Stimulated activated naive CD4-positive, alpha-beta T cell treated with Interleukin-2 at 50 U/mL for 16 hours (primary cell): ENCODE data around the gene ZNF22.
"Not testable (repeated sequence)": the region's sequence is repeated elsewhere in the genome, so short reads cannot be mapped to it uniquely, and the experiment has no call there.

Source experiments
- DNase-seq: peaks from one replicate; lab custom pipeline; 2025; lab: John Stamatoyannopoulos, UW

Gene ZNF22

DNA sequence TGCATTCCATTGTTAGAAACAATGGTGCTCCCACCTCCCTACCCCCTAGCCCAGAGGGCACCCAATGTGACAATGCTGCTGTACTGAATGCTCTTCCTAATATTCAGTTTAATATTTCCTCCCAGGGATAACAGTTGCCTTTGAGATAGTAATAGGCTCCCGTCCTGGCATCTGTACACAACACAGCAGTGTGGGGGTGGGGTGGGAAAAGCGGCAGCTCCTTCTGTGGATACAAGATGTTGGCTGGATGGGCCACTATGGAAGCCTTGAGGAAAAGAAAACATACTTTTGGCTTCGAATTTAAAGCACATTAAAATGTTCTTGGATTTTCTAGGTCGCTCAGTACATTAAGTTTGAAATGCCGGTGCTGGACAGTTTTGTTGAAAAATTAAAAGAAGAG lies 9.2 kb upstream of the ZNF22 start:
- DNase-seq, result no peak

DNA sequence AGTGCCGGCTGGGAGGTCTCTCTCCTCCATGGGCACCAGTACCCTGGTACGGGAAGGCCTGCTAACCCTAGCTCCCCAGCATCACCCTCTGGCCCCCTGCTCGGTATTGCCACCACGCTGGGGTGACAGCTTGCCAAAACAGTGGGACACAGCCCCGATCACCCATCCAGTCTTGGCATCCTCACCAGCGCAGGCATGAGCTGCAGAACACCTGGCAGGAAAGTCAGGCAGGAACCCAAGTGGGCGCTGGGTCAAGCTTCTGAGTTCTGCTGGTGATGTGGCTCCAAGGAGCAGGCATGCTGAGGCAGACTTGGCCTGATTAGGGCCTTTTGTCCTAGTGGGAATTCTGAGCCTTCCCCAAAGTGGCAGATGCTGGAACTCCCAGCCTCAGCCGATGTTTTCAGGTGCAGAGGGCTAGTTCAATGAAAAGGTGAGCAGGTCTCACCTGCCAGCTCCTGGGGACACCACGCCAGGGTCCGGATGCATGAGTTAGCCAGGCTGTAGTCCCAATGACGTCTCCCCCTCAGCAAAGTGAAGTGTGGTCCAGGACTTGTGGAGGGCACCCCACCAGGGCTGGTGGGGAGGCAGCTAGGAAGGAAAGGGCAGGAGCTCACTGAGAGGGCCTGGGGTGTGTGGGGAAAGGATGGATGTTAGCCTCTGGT lies 8.5 kb upstream of the ZNF22 start:
- DNase-seq, result no peak

DNA sequence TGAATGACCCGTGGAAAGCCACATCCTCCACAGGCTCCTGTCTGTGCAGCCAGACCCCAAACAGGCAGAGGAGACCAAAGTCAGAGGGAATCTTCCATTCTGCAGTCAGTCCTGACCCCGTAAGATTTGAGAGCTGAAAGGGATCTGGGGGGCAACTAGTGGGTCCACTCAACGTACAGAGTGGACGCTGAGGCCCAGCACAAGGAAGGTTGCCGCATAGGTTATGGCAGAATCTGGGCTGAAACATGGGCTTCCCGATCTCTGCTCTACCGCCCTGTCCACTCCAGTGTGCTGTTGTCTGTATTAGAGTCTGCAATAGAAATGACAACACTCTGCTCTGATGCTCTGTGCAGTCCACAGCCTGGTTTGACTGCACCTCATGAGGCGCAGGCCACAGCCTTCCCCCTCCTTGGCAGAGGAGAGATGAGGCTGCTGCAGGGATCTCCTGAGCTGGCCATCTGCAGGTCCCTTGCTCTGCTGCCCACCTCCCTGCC lies 7.9 kb upstream of the ZNF22 start:
- no peak for DNase-seq

DNA sequence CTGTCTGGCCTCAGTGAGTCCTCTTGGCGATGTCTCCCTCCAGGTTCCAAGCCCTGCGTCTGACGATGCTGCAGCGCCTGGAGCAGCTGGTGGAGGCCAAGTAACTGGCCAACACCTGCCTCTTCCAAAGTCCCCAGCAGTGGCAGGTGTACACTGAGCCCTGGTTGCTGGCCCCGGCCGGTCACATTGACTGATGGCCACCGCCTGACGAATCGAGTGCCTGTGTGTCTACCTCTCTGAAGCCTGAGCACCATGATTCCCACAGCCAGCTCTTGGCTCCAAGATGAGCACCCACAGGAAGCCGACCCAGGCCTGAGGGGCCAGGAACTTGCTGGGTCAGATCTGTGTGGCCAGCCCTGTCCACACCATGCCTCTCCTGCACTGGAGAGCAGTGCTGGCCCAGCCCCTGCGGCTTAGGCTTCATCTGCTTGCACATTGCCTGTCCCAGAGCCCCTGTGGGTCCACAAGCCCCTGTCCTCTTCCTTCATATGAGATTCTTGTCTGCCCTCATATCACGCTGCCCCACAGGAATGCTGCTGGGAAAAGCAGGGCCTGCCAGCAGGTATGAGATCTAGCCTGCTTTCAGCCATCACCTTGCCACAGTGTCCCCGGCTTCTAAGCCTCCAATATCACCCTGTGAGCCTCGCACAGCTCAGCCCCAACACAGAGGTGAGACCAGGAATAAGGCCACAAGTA lies 7.3 kb upstream of the ZNF22 start:
- DNase-seq, result no peak

DNA sequence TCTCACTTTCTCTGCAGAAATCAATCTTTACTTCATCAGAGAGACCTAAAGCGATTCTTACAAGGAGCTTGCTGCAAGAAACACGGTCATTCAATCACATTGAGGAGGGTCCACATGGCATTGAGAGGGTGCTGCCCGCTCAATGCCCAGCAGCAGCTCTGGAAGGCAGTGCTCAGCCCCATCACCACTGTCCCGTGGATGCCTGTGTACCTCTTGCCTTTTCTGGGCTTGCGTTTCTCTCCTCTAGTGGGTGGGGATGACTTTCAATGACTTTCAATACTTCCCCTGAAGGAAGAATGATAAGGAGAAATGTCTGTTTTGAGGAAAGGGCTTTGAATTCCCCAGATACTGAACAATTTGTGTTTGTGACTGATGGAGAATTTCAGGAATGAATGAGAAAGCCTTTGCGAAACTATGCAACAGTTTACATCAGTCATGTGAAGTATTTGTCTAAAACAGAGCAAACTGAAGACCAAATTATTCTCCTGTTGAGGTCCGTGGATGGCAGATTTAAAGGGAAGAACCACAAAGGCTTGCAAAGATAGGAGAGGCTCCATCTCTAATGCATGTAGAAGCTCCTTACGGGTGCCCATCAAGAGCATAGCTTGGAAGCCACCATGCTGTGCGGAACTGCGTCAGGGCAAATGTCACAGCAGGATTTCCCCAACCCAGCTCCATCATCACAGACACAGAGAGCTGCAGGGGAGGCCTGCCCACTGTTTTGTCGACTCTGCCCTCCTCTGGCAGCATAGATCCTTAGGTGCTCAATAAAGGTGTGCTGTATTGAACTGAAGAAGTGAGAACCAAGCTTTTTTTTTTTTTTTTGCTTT lies 6.6 kb upstream of the ZNF22 start:
- DNase-seq, result no peak

DNA sequence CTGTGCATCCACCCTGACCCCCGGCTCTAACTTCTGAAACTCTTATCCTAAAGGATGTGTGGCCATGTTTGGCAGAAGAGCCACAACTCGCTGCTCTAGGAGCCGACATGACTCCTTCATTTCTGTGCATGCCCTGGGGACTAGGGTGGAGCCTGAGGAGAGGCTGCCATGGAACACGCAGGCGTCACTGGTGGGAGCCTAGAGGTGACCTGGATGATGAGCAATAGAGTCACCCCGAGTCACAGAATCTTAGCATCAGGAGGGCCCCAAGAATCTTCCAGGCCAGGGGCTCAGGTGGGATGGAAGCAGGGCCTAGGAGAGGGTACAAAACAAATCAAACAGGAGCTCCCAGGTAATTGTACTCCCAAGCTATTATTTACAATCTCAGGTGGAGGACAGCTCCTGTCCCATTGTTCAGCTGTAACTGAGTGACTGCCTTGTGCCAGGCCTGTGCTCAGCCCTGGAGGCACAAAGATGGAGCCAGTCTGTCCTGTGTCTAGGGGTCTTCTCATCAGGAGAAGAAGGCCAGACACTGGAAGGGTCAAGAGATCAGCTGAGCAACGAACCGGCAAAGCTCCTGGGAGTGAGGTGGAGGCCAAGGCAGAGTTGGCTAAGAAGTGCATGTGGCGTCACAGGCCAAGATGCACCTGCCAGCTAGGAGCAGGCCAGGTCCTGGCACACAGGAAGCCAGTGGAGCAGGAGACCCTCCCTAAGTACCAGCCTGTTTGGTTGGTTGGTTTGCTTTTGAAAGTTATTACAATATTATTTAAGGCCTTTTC lies 5.8 kb upstream of the ZNF22 start:
- no peak for DNase-seq

DNA sequence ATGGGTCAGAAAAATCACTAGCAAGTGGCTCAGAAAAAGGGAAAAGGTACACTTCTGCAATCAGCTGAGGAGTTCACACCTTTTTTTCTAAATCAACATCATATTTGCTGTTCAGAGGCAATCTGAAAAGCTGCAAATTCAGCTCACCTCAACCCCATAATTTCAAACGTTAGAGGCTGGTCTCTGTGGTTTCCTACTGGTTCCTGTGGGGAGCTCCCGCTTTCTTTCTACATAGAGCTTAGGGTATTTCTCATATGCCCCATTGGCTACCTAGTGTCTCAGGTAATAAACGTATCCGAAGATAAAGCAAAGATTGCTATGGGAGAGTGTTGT lies 5.2 kb upstream of the ZNF22 start:
- DNase-seq, result no peak

DNA sequence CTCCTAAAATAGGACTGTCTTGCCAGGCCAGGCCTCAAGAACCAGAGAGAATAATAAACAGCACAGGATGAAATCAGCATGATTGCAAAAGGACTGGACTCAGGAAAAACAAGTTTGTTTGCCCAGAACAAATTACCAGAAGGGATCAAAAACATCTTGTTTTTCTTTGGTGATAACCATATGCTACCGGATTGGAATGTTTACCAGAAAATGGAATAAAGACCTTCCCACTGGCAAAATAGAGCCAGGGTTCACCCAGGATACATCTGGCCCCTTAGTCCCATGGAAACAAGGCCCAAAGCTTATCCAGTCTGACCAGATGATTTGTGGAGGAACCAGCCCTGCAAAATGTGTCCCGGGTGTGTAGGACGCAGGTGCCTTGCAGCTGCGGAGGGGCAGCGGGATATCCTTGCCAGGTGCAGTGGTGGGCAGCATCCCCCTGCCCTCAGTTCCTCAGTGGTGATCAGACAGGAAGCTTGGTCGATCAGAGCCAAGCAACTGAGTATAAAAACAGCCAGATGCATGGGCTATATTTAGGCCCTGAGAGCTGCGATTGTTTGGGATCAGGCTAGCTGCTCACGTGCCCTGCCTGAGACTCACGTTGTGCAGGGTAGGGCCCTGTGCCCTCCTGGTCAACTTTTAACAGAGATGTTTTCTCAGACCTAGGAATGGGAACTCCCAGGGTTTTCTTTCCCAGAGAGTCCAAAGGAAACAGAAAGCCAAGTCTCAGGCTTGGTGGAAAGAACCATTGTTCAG lies 4.6 kb upstream of the ZNF22 start:
- DNase-seq, result no peak

DNA sequence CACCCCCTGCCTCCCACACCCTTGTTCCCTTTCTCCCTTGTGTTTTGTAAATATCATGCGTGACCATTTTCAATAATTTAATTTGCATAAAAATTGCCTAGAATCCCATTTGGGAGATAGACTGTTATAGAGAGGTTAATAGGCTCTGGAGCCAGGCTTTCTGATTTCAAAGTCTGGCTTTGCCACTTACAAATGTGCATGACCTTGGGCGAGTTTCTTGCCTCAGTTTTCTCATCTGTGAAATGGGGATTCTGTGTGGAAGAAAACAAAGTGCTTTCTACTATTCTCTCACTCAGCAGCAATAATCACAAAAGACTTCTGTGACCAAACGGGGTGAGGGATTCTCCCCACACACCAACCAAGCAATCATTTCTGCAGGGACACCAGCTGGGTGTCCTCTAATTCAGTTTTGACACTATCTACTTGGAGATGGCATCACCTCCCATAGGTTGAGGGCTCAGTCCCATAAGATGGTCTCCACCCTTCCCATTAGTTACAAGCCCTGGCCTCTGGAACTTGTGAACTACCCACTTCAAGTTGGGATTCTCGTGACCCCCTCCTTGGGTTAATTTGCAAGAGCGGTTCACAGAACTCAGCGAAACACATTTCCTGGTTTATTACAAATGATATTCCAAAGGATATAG lies 3.5 kb upstream of the ZNF22 start:
- no peak for DNase-seq

DNA sequence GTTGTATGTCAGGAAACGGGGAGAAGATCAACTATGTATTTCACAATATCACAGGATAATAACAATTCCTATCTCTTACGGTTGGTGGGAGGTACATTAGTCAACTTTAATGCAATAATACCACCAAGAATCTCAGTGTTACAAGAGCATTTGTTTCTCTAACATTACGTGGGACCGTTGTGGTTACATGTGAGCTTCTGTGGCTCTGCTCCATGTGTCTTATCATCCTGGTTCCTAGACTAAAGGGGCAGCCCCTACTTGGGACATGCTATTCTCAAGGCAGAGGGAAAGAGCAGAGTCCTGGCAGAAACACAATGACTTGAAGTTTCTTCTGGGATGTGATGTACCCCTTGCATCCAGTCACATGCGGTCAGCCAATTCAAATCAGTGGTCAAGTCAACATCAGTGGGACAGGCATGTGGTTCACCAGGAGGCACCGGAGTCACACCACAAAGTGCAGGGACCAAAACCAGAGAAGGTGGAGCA lies 2.5 kb upstream of the ZNF22 start:
- no peak for DNase-seq

DNA sequence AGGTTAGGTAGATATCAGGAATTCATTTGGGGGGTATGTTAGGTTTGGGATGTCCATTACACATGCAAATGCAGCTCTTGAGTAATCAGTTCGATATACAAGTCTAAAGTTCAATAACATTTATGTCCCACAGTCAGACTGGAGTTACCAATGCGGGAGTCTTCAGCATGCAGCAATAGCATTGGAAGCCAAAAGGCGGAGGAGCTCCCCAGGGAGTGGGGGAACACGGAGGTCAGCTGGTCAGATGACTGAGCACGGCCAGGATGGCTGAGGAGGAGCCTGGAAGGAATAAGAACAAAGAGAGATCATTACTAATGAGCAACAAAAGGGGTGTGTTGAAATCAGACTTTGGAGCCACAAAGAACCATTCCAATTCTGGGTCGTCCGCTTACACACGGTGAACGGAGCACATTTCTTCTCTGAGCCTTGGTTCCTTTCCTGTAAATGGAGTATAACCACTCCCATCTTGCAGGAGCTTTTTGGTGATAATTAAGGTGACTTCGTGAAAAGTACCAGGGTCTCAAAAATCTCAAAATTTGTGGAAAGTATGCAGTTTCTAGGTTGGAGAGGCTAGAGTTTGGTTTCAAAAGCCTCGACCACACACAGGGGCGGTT lies 478 bp upstream of the ZNF22 start:
- no peak for DNase-seq

DNA sequence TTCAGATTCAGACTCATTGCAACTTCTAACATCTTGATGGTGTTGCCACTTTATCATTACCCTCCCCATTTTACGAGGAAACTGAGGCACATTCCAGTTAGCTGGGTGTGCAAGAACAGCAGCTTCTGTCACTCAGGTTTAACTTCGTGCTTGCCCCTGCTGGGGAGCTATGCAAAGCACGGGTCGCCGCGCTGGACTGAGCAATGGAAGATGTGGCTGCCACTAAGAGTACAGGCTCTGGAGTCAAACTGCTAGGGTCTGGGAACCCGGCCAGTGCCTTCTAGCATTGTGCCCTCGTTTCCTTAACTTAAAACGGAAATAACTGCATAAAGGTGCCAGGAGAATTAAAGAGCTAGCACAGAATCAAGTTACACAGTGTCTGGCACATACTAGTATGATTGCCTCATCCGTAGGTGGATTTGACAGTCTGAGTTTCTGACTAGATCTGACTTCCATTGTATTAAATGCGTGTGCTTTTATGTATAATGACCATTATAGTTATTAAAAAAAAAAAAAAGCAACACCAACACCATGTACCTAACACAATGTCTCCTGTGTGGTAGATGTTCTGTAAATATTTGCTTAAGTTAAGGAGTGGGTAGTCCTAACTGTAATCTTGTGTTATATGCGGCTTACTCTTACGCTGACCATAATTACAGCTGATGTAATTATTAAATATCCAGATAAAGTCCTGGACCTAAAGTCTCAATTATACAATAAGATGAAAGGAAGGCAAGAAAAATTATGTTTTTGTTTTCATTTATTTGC lies 842 bp downstream of the ZNF22 start:
- DNase-seq, result peak; percentile 52

DNA sequence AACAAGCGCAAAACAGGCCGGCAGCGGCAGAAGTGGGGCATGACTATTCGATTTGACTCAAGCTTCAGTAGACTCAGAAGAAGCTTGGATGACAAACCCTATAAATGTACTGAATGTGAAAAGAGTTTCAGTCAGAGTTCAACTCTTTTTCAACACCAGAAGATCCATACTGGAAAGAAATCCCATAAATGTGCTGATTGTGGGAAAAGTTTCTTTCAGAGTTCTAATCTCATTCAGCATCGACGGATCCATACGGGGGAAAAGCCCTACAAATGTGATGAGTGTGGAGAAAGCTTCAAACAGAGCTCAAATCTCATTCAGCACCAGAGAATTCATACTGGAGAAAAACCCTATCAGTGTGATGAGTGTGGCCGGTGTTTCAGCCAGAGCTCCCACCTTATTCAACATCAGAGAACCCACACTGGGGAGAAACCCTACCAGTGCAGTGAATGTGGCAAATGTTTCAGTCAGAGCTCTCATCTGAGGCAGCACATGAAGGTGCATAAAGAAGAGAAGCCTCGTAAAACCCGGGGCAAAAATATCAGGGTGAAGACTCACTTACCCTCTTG lies 2.8 kb downstream of the ZNF22 start:
- no peak for DNase-seq

DNA sequence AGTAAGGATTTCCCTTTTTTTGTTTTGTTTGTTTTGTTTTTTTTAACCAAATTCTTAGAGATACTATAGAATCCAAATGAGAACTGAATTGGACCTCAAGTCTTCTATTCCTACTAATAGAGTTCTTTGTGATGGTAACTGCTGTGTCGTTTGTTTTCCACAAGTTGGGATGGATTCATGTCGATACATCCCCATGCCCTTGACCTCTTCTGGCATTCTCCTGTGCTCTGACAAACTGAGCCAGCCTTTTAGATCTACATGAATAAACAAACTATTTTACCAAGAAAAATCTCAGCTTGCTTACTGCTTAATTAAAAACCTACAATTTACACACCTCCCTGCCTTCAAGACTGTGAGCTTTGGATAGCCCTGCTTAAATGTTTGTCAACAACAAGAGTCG lies 3.9 kb downstream of the ZNF22 start:
- DNase-seq, result no peak

DNA sequence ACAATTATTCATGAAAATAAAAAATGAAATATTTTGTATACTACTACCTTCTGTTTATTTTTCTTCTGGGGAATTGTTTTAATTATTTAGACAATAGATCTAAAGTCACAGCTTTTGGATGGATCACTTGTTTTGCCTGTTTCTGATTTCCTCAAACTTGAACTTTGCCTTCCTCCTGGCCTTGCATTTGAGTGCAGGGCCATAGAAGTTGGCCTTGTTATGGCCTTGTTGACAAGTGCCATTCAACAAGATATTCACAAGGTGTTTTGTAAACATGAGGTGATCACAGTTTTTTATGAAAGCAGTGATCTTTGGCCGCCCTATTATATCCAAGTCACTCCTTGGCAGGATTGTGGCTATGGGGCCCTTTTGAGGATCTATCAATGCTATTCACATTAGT lies 4.6 kb downstream of the ZNF22 start:
- no peak for DNase-seq

DNA sequence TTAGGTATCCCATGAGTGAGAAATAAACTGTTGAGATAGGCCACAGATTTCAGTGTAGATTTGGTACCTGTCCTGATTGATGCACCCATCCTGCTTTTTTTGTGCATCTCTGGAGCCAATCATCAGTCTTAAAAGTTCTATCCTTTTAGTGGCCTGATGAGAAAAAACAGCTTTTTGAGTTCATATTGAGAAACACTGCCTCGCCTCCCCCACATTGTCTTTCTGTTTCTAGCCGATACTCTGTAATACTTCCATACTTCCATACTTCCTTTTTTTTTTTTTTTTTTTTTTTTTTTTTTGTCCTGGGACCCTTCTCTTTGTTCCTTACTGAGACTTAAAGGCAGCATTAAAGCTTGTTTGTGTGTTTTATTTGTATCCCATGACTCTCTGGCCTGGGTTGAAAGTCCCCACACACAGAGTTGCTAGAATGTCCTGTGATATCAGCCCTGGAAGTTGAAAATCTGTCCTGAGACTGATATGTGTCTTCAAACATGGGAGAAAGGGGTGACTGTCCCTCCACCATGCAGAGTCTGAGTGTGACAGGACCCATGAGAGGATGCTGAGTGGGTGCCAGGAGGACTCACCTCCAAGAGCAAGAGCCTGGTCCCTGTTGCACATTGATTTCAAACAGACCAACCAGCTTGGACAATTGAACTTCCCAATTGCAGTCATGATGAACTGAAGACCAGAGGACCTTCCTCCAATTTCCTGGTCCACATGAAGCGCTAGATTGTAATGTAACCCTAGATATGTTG lies 5.7 kb downstream of the ZNF22 start:
- DNase-seq, result no peak

DNA sequence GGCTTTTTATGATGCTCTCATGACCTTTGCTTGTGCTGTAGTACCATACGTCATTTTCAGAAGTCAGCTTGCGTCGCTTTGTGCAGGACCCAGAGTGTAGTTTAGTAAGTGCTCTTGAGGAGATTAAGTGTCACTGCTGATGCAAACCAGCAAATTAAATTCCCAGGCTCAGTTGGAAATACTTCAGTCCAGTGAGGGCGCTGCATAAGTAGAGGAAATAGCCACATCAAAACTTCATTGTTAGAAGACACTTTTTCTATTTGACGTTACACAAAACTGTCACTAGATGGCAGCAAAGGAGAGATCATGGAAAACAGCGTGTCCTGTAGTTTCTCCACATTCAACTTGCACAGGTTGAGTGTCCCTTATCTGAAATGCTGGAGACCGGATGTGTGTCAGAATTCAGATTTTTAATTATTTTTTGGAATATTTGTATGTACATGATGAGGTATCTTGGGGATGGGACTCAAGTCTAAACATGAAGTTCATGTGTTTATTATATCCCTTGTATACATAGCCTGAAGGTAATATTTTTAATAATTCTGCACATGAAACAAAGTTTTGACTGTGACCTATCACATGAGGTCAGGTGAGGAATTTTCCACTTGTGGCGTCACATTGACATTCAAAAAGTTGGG lies 7.9 kb downstream of the ZNF22 start:
- DNase-seq, result no peak

DNA sequence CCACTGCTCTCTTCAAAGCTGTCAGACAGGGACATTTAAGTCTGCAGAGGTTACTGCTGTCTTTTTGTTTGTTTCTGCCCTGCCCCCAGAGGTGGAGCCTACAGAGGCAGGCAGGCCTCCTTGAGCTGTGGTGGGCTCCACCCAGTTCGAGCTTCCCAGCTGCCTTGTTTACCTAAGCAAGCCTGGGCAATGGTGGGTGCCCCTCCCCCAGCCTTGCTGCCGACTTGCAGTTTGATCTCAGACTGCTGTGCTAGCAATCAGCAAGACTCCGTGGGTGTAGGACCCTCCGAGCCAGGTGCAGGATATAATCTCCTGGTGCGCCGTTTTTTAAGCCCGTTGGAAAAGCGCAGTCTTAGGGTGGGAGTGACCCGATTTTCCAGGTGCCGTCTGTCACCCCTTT lies 13.8 kb downstream of the ZNF22 start:
- not testable (repeated sequence) for DNase-seq
